ENCODE results near the gene FPGS. TPM values are rescaled to one million over a fixed set of nuclear protein-coding genes. Genes with fewer than 3 reads are reported as not detected.

The FPGS gene
- total and polyA plus RNA-seq, 2 of the 4 experiments (the other 2 are of a cell fraction) = 43.9 to 75.7 TPM

- H2BK15ac ChIP-seq (ENCODE audit: low read depth, low read length) = peak overlapping the region; percentile 84; the same call in 2 of the 3 replicates
- peak overlapping the region; percentile 46 for H2BK5ac ChIP-seq (ENCODE audit: low read depth, low read length, poor library complexity, severe bottlenecking)
- no peaks in the 10 kb centered on the region for H3K27me3 ChIP-seq (ENCODE audit: control insufficient read depth, insufficient read depth, low read length)
- peaks cover 17 to 70% of the 10 kb centered on the region in 2 experiments; a peak in 3 of 4 replicates for H3K79me1 ChIP-seq (ENCODE audit: low read depth in 1 of 2, low read length in 2 of 2)
- ChIA-PET POLR2A (ENCODE audit: unreplicated experiment) (no interaction called here), CTCF (interaction anchor here (0.7 to 1.4 kb wide), 2 partner anchors 12 to 42 kb away, joined by 3 to 5 read pairs; no protein-coding TSS in a partner anchor)
- peaks cover 30% of the 10 kb centered on the region for H3K36me3 ChIP-seq (ENCODE audit: control insufficient read depth, insufficient read depth, low read length)
- H3K9ac ChIP-seq (ENCODE audit: low read depth, low read length) = peak overlapping the region; percentile 58
- H3K4me2 ChIP-seq (ENCODE audit: low read depth, low read length) = peak overlapping the region; percentile 69
- H3K14ac ChIP-seq (replicated peaks; ENCODE audit: low read depth, low read length) = peak overlapping the region; percentile 86
- no peak overlapping the region for H3K4me3 ChIP-seq (ENCODE audit: insufficient read depth, low read depth, low read length)
- H4K91ac ChIP-seq (ENCODE audit: insufficient read depth, low read depth, low read length) = peak overlapping the region; percentile 84
- peaks cover 12% of the 10 kb centered on the region for H3K9me1 ChIP-seq (ENCODE audit: insufficient read depth, low read length)
- no peak for TF ChIP-seq SMC3 (IDR thresholded peaks at IDR 0.05; ENCODE audit: low read depth, low read length)
- peak; percentile 17; the same call in 1 of the 2 replicates for TF ChIP-seq RAD21 (IDR thresholded peaks at IDR 0.05; ENCODE audit: low read length)
- H2BK20ac ChIP-seq (ENCODE audit: low read depth, low read length) = peak overlapping the region; percentile 52; the same call in 1 of the 2 replicates
- peak overlapping the region; percentile 69 for H3K27ac ChIP-seq (ENCODE audit: insufficient read depth, low read length)
- H3K56ac ChIP-seq (ENCODE audit: extremely low read depth, insufficient read depth, low read length) = no peak overlapping the region
- peak overlapping the region; percentile 80; the same call in 1 of the 2 replicates for H3K23ac ChIP-seq (ENCODE audit: low read depth, low read length)
- H4K20me1 ChIP-seq (ENCODE audit: insufficient read depth, low read length) = no peaks in the 10 kb centered on the region
- peak overlapping the region; percentile 50 for H3K18ac ChIP-seq (ENCODE audit: low read depth, low read length)
- WGBS, 2 experiments (ENCODE audit: extremely low coverage in 2 of 2, insufficient read length in 1 of 2) = 11% methylated on average over 23 of the region's 34 CpGs; no CpG with 5 or more reads in 1 of the 2 experiments
- H3K9me3 ChIP-seq (ENCODE audit: control insufficient read depth, insufficient read depth, low read length) = no peaks in the 10 kb centered on the region
- BruUV-seq (replicated peaks) = no TSS peak
- peak overlapping the region; percentile 91 for H2AFZ ChIP-seq (replicated peaks; ENCODE audit: low read length, poor library complexity)
- H4K8ac ChIP-seq (ENCODE audit: low read depth in 2 of 2, low read length in 2 of 2) = peak overlapping the region; percentile 8 to 90
- intact Hi-C loops (cut with micrococcal nuclease) = no loop called here
- peaks cover 14% of the 10 kb centered on the region for H3K4me1 ChIP-seq (ENCODE audit: control insufficient read depth, insufficient read depth, low read length)
- in situ Hi-C loops (cut with MboI; ENCODE audit: low sequenced_read_pairs) = no loop called here
- peak overlapping the region; percentile 96 for H2AK9ac ChIP-seq (replicated peaks; ENCODE audit: low read depth, low read length, poor library complexity)
- ATAC-seq (ENCODE audit: low read depth) (peak; percentile 93), DNase-seq (peak; percentile 51)
- dilution Hi-C loops (cut with HindIII; ENCODE audit: low sequenced_read_pairs, unreplicated experiment) = no loop called here
- H4K5ac ChIP-seq (ENCODE audit: low read depth, low read length) = peak overlapping the region; percentile 91
- peak overlapping the region; percentile 47 for H2AK5ac ChIP-seq (ENCODE audit: low read depth, low read length)
- peak overlapping the region; percentile 86 for H2BK120ac ChIP-seq (ENCODE audit: low read depth, low read length)
- peak overlapping the region; percentile 82 for H3K4ac ChIP-seq (ENCODE audit: low read depth, low read length)
These were observed 25.8 kb downstream of the FPGS start for GRCh38 chr9:127828262-127829031.
